ENCODE results near the gene AARS2.

The AARS2 gene

DNA sequence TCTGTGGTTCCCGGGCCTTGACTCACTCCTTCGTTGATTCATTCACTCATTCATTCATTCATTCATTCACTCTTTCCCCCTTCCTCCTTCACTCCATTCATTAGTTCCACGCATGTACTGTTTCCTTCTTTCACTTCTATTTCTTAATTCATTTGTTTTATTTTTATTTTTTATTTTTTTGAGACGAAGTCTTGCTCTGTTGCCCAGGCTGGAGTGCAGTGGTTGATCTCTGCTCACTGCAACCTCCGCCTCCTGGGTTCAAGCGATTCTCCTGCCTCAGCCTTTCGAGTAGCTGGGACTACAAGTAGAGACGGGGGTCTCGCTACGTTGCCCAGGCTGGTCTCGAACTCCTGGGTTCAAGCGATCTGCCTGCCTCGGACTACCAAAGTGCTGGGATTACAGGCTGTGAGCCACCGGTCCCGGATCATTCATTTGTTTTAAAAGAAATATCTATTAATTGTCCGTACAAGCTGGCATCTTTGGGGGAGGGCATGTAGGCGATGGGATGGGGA is 47.4 kb downstream of the AARS2 start:
- TF ChIP-seq FOXP2 (optimal IDR thresholded peaks at IDR 0.05; ENCODE audit: borderline replicate concordance, extremely low read depth, extremely low read length, insufficient read depth) (no peak), POLR2AphosphoS5 (IDR thresholded peaks at IDR 0.05; ENCODE audit: low read depth, low read length) (no peak), REST (IDR thresholded peaks at IDR 0.05; ENCODE audit: insufficient read depth in 1 of 2, low read depth in 2 of 2, low read length in 2 of 2) (no peak), TAF1 (IDR thresholded peaks at IDR 0.05; ENCODE audit: borderline replicate concordance, insufficient read depth, low read length) (no peak), SIN3A (IDR thresholded peaks at IDR 0.05; ENCODE audit: borderline replicate concordance, insufficient read depth, low read length) (no peak)

- TF ChIP-seq FOXP2 (optimal IDR thresholded peaks at IDR 0.05; ENCODE audit: borderline replicate concordance, extremely low read depth, extremely low read length, insufficient read depth) (no peak), POLR2AphosphoS5 (IDR thresholded peaks at IDR 0.05; ENCODE audit: low read depth, low read length) (peak; percentile 95), SIN3A (IDR thresholded peaks at IDR 0.05; ENCODE audit: borderline replicate concordance, insufficient read depth, low read length) (peak; percentile 60; the same call in 1 of the 2 replicates), REST (IDR thresholded peaks at IDR 0.05; ENCODE audit: insufficient read depth in 1 of 2, low read depth in 2 of 2, low read length in 2 of 2) (peak; percentile 34 to 66; a peak in 3 of 4 replicates), TAF1 (IDR thresholded peaks at IDR 0.05; ENCODE audit: borderline replicate concordance, insufficient read depth, low read length) (peak; percentile 88; the same call in 1 of the 2 replicates)
Observed at GRCh38 chr6:44265007-44265721, 48.0 kb downstream of the AARS2 start, which contains the start of gene NFKBIE. NFKBIE (minus strand) TSS chr6:44265551; CDS start chr6:44265346, 205 bp downstream.

DNA sequence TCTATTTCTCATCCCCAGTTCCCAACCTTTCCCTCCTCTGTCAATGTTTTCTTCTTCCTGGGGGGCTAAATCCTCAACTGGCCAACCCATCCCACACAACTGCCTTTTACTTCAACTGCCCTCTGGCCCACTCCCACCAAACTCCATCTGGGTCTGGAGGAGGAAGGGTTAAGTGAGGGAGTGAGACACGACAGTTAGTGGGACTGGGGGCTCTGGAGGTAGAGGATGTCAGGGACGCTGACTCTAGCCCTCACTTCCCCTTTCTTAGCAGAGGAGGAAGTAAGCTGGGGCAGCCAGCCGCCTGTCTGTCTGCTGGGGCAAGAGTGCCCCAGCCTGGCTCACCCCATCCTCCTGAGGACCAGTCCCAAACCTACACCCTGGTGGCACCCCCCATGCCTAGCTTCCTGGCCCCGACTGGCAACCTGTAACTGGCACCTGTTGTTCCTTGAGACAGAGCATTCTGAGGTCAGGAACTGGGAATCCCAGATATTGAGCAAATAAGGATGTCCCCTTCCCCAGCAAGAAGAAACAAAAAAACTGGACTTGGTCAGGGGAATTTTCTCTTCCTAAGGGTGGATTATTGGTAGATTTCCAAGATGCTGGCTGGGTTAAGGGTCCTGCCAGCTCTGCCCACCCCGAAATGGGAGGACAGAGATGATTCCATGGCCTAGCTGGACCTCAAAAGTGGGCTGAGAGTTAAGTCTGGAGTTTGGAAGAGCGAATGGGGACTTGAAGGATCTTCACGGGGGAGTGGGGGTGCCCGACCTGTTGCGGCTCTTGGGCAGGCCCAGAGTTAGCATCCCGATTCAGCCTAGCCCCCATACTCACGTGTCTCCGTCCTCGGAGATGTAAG is 48.8 kb downstream of the AARS2 start:
- TF ChIP-seq SIN3A (IDR thresholded peaks at IDR 0.05; ENCODE audit: borderline replicate concordance, insufficient read depth, low read length) (no peak; the same call in 1 of the 2 replicates), TAF1 (IDR thresholded peaks at IDR 0.05; ENCODE audit: borderline replicate concordance, insufficient read depth, low read length) (peak; percentile 49; the same call in 1 of the 2 replicates), FOXP2 (optimal IDR thresholded peaks at IDR 0.05; ENCODE audit: borderline replicate concordance, extremely low read depth, extremely low read length, insufficient read depth) (no peak)

DNA sequence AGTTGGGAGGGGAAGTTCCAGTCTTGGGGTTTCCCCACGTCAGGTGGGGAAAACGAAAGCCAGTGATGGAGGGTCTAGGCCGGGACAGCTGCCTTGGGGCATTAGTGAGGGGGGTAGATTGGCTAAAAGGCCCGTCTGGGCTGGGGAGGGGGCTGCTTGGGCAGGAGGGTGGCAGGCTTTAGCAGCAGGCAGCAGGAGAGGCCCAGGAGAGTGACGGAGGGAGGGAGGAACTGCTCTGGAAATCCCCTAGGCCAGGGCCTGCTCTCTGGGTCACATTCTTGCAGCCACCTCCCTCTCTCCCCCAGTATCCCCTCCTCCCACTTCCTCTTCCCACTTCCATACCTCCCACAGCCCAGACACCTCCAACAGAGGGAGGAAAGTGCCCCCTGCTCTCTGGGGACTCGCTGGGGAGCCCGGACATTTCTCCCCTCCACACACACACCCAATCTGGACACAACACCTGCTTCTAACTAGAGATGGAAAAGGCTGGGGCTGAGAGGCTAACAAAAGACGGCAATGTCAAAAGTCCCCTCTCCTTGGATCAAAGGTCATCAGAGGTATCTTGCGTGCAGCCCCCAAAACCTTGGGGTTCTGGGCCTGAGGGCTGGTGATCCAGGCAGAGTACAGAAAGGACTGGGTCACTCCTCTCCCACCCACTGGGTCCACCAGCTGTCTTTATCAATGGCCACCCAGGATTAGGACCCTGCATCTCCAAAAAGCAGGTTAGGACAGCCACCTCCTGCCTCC is 49.6 kb downstream of the AARS2 start:
- no peak for TF ChIP-seq TAF1 (IDR thresholded peaks at IDR 0.05; ENCODE audit: borderline replicate concordance, insufficient read depth, low read length)
- no peak for TF ChIP-seq REST (IDR thresholded peaks at IDR 0.05; ENCODE audit: insufficient read depth in 1 of 2, low read depth in 2 of 2, low read length in 2 of 2)
- TF ChIP-seq FOXP2 (optimal IDR thresholded peaks at IDR 0.05; ENCODE audit: borderline replicate concordance, extremely low read depth, extremely low read length, insufficient read depth), result no peak
- peak; percentile 17; the same call in 1 of the 2 replicates for TF ChIP-seq SIN3A (IDR thresholded peaks at IDR 0.05; ENCODE audit: borderline replicate concordance, insufficient read depth, low read length)
- TF ChIP-seq POLR2AphosphoS5 (IDR thresholded peaks at IDR 0.05; ENCODE audit: low read depth, low read length), result no peak

Data from PFSK-1 (cell line).